Measurements from ENCODE around the gene CELSR1.
"Not testable (repeated sequence)": the region's sequence is repeated elsewhere in the genome, so short reads cannot be mapped to it uniquely, and the experiment has no call there.

CELSR1 gene

DNA sequence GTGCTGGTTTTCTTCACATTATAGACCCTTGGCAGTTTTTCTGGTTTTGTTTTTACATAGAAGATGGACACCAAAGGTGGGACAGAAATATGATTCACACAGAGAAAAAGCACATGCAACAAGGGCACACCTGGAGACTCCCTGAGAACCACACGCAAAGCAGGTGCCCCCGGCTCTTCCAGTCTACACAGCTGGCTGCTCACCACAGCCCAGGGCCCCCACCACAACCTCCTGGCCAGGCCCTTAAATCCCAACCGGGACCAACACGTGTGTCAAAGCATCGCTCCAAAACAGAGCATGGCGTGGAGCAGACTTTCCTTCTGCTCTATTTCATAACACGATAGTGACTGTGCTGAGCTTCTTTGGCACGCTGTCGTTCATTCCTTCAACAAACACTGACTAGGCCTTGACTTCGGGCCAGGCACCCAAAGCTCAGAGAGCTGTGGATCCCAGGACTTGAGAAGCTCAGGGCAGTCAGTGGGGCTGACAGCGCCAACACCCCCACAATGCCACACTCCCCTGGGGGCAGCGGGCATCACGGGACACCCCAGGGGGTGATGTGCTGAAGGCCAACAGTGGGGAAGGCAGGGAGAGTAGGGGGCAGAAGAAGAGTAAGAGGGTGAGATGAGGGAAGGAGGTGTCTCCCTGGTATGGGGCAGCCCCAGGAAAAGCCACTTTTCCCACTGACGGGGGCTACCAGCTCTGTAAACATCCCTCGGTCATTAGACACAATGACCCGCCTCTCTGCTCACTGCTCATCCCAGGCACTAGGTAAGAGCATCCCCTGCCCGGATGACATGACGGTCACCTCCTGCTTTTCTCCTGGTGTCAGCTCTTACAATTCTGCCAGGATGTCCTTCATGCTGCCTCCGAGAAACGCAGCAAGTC, 26.0 kb downstream of the CELSR1 start:
- no peak for DNase-seq

DNA sequence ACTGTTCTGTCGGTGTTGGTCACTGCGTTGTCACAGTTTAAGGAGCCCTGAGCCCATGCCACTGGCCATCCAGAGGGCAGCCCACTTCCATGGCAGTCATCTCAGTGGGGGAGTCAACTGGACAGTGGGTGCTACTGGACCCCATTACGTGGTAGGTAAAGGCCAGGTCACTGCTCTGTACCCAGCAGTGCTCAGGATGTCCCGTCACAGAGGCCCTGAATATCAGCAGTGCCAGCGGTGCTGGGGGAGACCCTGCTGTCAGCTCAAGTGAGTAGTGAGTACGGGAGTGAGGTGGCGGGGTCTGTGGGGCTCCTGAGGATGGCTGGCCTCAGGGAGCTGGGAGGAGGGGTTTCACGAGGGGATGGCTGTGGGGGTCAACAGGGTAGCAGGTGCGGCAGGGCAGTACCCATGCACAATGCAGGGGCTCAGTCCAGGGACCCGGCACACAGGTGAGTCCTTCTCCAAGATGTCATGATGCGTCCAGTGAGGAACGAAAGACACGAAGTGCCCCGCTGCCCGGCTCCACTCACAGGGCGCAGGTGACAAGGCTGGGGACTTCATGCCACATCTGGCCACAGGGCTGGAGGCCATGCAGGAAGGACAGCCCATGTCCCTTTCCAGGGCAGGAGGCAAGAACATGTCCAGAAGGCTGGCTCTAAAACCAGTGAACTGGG, 27.9 kb downstream of the CELSR1 start:
- no peak for DNase-seq

DNA sequence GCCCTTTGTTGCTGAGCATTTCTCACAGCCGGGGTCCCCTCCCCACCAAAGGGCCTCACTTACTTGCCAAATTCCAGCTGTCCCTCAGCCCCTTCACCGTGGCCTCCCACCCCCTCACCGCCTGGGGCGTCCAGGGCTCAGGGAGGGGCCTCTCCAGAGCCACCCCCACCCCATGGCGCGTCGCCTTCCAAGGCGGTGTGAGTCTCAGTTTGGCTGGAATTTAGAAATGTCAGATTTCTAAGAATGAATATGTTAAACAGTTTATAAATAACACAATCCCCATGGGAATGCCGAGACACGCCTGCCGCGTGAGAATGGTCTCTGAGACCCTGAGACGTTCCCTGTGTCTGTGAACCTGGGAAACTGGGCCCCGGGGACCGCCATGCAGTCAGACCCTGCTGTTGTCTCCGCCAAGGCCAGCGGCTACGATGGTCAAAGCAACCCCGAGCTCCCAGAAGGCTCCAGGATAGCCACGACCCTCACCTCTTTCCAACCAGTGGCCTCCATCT, 28.9 kb downstream of the CELSR1 start:
- no peak for DNase-seq

DNA sequence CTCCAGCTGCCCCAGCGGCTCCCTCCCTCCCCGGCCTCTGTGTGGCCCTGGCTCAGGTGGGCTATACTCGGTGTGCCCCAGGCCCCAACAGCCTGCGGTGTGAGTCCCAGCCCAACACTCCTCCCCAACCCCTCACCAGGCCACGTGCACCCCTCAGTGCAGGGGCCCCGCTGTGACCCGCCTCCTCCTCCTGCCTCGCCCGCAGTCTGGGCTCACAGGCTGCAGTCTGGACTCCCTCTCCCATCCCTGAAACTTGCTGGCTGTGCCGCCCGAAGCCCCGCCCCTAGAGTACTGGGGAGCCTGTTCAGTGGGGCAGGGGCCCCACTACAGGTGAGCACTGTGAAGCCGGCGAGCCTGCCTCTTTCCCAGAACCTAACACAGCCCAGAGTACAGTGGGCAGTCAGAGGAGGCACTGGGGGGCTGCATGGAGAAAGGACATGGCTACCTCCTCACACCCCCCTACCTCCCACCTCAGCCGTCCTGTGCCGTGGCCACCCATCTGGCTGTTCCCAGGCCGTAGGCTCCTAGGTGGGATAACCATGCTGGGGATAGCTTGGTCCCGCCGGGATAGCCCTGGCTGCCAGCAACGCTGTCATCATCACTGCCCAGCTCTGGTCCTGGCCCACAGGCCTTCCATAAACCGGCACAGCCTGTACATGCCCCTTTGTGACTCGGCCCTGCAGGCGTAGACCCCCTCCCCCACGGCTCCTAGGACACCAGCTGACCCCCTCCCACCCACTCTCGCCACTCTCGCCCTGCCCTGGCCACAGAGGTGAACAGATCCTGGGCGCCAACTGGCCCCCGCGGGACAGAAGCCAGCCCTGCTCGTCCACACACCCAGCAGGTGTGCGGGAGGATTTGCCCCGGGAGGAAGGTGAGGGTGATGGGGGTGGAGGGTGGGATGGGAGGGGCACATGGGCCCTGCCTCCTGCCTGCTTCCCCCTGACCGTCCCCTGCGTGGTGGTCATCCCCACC, 29.7 kb downstream of the CELSR1 start:
- DNase-seq = no peak

DNA sequence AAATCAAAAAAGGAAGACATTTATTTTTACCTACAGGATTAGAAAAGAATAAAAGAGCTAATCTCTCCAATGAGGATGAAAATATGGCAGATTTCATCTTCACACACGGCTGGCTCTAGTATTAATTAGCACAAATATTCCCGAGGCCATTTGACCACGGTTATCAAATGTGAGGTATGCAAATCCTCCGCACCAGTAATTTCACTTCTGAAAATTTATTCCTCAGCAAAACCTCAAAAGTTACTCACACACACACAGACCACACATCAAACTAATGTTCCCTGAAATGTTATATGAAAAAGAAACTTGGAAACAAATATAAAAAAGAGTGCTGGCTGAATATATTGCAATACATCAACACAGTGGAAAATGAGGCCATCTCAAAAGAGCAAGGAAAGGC, 32.8 kb downstream of the CELSR1 start:
- no peak for DNase-seq

DNA sequence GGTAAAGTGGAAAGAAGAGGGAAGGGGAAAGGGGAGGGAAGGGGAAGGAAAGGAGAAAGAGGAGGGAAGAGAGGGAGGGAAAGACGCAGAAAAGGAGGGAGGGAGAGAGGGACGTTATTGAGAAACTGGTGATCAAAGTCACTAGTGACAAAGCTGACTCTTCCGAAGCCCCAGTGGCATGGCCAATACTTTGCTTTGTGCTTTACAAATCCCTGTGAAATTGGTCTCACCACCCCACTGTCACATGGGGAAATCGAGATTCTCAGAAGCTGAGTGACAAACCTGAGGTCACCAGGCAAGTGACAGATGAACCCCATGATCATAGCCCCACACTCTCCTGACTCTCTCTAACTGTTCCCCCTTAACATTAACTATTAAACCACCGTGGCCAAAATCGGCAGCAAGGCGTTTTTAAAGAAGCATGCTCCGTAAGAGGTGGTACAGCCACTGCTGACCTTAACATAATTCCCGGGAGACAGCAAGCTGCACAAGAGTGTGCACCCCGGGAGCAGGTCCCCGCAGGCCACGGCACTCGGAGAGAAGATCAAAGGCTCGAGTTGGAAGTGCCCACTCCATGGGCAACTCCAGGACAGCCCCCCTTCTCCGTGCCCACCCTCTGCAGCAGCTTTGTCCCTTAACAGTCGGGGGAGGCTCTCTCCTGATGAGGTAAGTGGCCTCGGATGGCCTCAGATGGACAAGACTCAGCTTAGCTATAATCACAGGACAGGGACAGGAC, 34.8 kb downstream of the CELSR1 start:
- DNase-seq = no peak

DNA sequence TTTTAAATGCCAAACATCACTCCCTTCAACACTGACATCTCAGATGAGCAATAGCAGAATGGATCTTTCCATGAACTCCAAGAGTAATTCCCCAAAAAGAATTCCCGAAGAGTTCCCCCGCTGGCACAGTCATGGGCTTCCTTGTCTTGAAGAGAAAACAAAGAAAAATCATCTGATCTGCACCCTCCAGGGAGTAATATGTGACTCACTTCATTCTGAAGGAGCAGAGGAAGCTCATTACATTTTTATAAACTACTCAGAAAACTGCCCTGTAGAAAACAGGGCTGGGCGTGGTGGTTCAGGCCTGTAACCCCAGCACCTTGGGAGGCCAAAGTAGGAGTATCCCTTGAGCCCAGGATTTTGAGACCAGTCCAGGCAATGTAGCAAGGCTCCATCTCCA, 35.7 kb downstream of the CELSR1 start:
- no peak for DNase-seq

DNA sequence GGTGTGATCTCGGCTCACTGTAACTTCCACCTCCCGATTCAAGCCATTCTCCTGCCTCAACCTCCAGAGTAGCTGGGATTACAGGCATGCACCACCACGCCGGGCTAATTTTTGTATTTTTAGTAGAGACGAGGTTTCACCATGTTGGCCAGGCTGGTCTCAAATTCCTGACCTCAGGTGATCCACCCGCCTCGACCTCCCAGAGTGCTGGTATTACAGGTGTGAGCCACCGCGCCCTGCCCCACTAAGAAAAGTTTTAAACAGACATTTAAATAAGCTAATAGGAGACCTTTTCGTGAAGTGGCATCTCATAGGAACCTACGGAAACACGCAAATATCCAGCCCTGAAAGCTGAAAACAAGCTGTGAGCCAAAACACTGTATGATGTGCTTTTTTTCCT, 36.2 kb downstream of the CELSR1 start:
- not testable (repeated sequence) for DNase-seq

DNA sequence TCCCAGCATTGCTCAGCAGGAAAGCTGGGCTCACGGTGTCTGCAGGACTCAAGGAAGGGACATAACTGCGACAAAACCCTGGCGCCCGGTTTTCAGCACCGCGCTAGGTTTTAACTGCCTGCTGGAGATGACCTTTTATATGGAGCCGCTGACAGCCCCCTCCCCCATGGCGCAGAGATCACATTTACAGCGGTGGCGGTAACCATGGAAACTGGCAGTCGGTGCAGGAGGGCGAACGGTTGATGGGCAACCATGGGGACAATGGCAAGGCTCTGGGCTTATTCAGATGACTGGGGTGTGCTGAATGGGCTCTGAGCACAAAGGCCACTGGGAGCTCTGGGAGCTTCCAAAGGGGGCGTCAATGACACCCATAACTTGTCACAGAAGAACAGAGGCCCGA, 37.2 kb downstream of the CELSR1 start:
- no peak for DNase-seq

DNA sequence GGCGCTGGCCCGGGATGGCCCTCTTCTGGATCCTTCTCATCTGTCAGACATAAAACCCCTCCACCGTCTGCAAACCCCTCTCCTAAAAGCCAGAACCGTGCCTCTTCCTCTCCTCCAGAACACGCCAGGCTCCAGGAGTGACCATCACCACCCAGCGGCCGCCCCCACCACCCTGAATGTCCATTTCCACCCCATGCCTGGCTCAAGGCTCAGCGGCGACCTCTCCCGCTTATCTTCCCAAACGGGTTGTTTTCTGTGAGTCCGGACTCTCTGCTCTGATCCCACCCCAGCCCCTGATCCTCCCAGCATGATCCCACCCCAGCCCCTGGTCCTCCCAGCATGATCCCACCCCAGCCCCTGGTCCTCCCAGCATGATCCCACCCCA, 37.6 kb downstream of the CELSR1 start:
- DNase-seq = no peak

DNA sequence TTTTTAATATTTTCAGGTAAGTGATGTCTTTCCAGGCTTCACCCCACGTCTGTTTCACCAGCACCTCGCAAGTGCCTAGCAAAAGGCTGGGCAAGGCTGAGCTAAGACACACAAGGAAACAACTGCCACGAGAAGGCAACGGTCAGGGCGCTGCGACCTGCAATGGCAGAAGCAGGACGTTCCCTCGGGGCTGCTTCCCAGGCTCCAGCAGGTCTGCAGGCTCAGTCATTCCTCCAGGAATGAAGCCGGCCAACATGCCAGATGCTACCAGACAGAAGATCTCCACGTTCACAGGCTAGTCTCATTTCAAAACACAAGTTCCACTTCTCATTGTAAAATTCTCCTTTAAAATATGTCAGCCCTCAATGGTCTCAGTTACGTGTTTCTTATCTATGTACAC, 45.5 kb downstream of the CELSR1 start:
- no peak for DNase-seq

DNA sequence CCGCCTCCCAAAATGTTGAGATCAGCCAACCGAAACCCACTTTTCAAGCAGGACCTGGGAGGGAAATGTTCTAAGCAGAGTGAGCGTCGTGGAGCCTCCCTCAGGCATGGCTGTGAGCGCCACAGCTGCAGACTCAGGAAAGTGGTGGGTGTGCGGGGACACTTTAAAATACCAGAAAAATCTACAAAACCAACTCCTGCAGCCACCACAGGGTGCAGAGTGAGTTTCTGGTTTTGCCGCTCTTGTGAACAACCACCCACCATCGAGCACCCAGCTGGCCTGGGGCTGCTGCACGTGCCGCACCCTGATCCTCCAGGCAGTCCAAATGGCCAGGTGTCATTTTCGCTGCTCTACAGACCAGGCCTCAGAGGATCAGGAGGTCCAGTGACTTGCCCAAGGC, 46.9 kb downstream of the CELSR1 start:
- DNase-seq = no peak

DNA sequence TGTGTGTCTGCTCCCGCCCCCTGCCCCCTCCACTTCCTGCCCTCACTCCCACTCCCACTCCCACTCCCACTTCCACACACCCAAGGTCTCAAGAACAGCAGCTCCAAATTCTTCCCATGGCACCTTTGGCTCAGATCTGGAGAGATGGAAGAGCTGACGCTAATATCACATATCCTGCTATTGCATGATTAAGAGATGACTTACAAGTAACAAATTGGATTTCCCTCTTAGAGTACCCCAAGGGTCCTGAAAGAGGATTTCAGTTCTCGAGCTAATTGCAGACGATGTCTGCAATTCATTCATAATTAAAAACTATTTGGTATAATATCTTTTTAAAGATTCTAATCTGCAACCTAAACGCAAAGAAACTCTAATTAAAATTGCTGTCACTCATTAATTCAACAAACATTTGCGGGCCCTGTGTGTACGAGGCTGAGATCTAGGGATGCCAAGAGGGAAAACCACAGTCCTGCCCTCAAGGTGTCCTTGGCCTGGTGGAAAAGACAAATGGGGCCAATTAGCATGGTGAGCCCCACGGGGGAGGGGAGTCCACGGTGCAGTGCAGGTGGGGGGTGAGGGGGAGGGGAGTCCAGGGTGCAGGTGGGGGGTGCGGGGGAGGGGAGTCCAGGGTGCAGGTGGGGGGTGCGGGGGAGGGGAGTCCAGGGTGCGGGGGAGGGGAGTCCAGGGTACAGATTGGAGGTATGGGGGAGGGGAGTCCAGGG, 50.3 kb downstream of the CELSR1 start:
- no peak for DNase-seq

DNA sequence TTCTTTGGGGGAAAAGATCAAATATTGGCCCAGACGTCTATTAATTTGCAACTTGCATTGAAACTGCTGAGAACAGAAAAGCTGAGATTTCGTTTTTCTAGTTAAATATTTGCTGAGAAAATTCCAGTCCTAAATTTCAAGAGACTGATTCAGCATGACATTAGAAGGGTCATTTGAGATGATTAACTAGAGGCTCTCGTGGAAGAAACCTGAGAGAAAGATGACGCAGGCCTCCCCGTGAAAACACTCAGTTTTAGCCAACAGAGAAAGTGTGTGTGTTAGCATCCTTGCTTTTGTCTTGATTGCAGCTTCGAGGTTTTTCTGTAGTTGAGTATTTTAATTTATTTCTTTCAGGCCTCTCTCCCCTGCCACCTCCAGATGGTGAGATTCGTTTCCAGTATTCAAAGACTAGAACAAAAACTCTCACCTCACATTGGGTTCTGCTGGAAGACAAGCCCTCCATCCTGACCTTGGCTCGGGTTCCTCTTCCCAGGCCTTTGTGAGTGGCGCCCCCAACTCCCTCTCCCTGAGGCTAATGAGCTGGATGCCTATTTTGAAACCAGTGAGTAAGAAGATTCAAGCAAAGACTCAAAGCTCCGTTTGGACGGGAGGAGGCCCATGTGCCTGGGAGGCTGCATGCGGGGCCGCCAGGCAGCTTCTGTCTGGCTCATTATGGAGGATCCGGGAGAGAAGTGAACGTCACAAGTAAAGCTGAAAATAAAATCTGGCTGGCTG, 52.4 kb downstream of the CELSR1 start:
- no peak for DNase-seq

DNA sequence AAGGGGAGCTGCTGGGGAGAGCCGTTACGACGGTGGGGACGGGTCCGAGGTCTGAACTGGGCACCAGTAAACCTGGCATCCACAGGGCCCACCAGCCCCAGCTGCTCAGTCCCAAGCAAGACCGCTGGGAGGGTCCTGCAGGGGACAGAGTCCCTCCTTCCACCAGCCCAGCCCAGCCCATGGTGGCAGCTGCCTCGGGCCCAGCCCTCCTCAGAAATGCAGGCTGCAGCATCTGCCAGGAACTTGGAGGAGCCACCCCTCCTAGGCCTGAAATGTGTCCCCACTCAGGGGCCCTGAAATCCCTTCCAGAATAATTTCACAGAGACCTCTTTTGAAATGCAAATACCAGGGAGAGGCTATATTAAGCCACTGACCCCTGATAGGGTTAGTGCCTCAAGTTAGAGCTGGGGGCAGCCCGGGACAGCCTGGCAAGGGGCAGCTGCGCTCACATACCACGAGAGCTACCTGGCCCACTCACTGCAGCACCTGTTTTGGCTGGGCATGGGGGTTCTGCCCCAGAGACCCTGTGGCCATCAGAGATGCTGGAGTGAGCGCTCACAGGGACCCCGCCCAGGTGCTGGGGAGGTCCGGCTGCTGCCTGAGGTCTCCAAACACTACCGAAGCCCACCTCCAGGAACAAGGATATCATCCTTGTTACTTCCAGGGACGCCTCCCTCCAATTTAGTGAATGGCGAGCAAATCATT, 53.1 kb downstream of the CELSR1 start:
- DNase-seq = no peak

DNA sequence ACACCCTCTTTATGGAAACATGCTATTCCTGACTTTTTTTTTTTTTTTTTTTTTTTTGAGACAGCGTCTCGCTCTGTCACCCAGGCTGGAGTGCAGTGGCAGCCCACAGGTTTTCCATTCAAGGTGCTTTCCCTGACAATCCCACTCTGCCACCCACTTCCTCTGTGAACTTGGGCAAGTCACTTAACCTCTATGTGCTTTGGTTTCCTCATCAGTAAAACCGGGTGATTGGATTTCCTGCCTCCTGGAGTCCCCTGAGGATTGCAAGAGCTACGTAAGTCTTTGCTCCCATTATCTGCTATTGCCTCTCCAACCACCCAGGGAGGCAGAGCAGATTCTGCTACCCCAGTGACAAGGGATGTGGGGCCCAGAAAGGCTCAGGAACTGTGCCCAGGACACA, 54.1 kb downstream of the CELSR1 start:
- DNase-seq = no peak

DNA sequence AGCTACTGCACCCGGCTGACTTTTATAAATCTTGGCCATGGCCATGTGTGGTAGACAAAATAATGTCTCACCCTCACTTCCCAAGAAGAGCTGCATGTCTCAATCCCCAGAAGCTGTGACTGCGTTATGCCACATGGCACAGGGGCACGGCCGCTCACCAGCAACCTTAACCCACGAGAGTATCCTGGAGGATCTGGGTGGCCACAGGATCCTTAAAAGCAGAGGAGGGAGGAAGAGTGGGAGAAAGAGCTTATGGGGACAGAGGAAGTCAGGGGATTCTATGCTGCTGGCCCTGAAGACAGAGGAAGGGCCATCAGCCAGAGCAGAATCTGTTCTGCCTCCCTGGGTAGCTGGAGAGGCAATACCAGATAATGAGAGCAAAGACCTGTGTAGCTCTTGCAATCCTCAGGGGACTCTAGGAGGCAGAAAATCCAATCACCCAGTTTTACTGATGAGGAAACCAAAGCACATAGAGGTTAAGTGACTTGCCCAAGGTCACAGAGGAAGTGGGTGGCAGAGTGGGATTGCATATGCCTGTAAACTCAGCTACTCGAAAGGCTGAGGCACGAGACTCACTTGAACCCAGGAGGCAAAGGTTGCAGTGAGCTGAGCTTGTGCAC, 55.3 kb downstream of the CELSR1 start:
- DNase-seq = no peak

DNA sequence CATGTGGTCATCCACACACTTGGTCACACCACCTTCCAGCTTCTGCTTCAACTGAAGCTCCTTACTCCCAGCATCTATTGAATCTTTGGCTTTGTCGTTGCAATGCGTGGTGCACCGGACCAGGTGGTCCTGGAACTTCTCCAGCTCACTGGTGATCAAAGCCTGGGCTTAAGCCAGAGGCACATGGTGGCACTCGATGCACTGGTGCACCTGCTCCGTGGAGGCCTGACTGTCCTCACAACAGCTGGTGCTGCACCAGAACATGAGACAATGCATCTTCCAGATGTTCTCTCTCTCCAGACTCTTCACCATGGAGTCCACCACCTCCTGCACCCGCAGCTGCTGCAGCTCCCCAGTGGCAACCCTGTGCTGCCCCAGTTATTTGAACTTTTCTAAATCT, 56.0 kb downstream of the CELSR1 start:
- no peak for DNase-seq

DNA sequence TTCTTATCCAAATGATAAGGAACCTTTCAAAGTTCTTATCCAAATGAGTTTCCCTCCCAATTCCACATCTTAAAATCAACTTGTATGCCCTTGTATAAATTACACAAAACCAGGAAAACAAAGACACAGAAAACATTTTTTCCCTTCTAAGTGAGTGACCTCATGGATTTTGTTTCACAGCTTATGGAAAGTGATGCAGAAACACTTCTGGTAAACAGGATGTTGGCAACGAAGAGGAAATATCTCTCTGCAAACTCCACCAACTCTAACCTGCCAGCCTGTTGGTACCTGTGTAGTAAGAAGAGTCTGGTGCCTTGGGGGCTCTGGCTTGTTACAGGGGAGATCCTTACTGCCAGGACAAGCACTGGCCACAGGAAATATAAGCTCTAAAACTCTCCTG, 57.0 kb downstream of the CELSR1 start:
- DNase-seq = no peak

DNA sequence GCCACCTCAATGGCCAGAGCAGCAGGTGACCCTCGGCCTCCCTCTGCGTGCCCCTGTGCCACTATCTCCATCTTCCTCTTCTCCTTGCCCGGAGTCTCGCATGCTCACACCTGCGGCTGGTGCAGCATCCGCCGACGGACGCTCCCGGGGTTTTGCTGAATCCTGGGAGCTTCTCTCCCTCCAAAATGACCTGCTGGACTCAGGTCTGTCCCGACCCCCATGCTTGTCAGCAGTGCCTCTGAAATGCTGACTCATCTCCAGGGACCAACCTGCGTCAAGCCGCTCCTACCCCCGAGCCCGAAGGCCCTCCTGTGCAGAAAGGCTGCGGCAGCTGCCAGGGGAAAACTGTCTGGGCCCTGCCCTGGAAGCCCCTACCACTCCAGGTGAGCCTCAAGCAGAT, 58.4 kb downstream of the CELSR1 start:
- DNase-seq = no peak

All from activated CD8-positive, alpha-beta memory T cell treated with anti-CD3 and anti-CD28 coated beads, Interleukin-2, amount 50 U/mL, for 4 hours (primary cell).